Measurements from ENCODE around the gene UTP25.

- no peak for TF ChIP-seq POLR2A (IDR thresholded peaks at IDR 0.05; ENCODE audit: borderline replicate concordance, extremely low read depth, insufficient read depth, insufficient read length)
- no peak for TF ChIP-seq SP1 (IDR thresholded peaks at IDR 0.05; ENCODE audit: low read depth)
- no peak for TF ChIP-seq YY1 (IDR thresholded peaks at IDR 0.05; ENCODE audit: extremely low read depth, insufficient replicate concordance, low read depth, low read length)
- TF ChIP-seq CTCF (IDR thresholded peaks at IDR 0.05 in 2 of 3, conservative IDR thresholded peaks at IDR 0.05 in 1 of 3; ENCODE audit: borderline replicate concordance in 1 of 3, insufficient read depth in 1 of 3, low read depth in 2 of 3, low read length in 2 of 3), result no peak
- TF ChIP-seq FOSL1 (IDR thresholded peaks at IDR 0.05; ENCODE audit: low read depth), result no peak
- no peak for TF ChIP-seq ATF3 (IDR thresholded peaks at IDR 0.05)
- TF ChIP-seq MAX (IDR thresholded peaks at IDR 0.05), result no peak
- no peak for TF ChIP-seq EZH2 (IDR thresholded peaks at IDR 0.05)
- no peak for TF ChIP-seq POLR2AphosphoS5 (IDR thresholded peaks at IDR 0.05; ENCODE audit: low read depth, low read length)
- no peak for TF ChIP-seq ZBTB33 (IDR thresholded peaks at IDR 0.05; ENCODE audit: extremely low read depth, insufficient replicate concordance, low read length)
- no peak for TF ChIP-seq REST (IDR thresholded peaks at IDR 0.05; ENCODE audit: low read depth)
These were observed 41.7 kb downstream of the UTP25 start for GRCh38 chr1:209869291-209870149.
